ENCODE results near the gene KCNH6. TPM values are rescaled to one million over a fixed set of nuclear protein-coding genes. Genes with fewer than 3 reads are reported as not detected.

The KCNH6 gene
- total RNA-seq, 4 donors from 2014 or later = not detected

DNA sequence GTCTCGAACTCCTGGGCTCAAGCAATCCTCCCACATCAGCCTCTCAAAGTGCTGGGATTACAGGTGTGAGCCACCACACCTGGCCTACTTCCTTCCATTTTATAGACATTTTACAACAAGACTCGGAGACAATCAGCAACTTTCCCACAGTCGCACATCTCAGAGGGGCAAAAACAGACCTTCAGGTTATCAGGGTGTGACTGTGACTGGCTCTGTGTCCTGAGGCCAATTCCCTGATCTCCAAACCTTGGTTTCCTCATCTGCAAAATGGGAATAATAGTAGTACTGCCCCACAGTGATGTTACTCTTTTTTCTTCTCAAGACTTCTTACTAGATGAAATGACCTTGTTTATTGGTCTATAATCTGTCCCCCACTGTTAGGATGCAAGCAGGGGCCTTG is 10.8 kb upstream of the KCNH6 start:
- Histone ChIP-seq H3K4me1 (no peaks in the 10 kb centered on the region), H3K4me3 (no peak overlapping the region), H3K9me3 (no peaks in the 10 kb centered on the region), H3K27me3 (peaks cover 30% of the 10 kb centered on the region), H3K36me3 (no peaks in the 10 kb centered on the region), H3K27ac (no peak overlapping the region)
- WGBS, 2 donors (ENCODE audit: low coverage in 1 of 2) = 89 to 100% methylated on average over 1 to 3 of the region's 3 CpGs
- TF ChIP-seq EP300 (IDR thresholded peaks at IDR 0.05) (no peak), POLR2AphosphoS5 (IDR thresholded peaks at IDR 0.05) (no peak), POLR2A (IDR thresholded peaks at IDR 0.05) (no peak)
- TF ChIP-seq, protein P1, sequence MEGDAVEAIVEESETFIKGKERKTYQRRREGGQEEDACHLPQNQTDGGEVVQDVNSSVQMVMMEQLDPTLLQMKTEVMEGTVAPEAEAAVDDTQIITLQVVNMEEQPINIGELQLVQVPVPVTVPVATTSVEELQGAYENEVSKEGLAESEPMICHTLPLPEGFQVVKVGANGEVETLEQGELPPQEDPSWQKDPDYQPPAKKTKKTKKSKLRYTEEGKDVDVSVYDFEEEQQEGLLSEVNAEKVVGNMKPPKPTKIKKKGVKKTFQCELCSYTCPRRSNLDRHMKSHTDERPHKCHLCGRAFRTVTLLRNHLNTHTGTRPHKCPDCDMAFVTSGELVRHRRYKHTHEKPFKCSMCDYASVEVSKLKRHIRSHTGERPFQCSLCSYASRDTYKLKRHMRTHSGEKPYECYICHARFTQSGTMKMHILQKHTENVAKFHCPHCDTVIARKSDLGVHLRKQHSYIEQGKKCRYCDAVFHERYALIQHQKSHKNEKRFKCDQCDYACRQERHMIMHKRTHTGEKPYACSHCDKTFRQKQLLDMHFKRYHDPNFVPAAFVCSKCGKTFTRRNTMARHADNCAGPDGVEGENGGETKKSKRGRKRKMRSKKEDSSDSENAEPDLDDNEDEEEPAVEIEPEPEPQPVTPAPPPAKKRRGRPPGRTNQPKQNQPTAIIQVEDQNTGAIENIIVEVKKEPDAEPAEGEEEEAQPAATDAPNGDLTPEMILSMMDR (IDR thresholded peaks at IDR 0.05) = no peak
- no peak for ATAC-seq

- WGBS, 2 donors (ENCODE audit: low coverage in 1 of 2) = 83% methylated on average over 1 to 2 of the region's 7 CpGs
- H3K9me3 ChIP-seq = no peaks in the 10 kb centered on the region
- H3K4me3 ChIP-seq = no peak overlapping the region
- no peak for ATAC-seq
- H3K27ac ChIP-seq = no peak overlapping the region
- TF ChIP-seq POLR2AphosphoS5 (IDR thresholded peaks at IDR 0.05) (no peak), POLR2A (IDR thresholded peaks at IDR 0.05) (no peak), EP300 (IDR thresholded peaks at IDR 0.05) (no peak)
- TF ChIP-seq, protein P1 (IDR thresholded peaks at IDR 0.05) = no peak
- no peaks in the 10 kb centered on the region for H3K4me1 ChIP-seq
- peaks cover 25% of the 10 kb centered on the region for H3K27me3 ChIP-seq
- no peaks in the 10 kb centered on the region for H3K36me3 ChIP-seq
Observed at GRCh38 chr17:63512896-63513644, 10.1 kb upstream of the KCNH6 start.

- no peak overlapping the region for H3K4me3 ChIP-seq
- WGBS, 2 donors (ENCODE audit: low coverage in 1 of 2) = 54 to 63% methylated on average over 2 of the region's 3 CpGs
- no peaks in the 10 kb centered on the region for H3K36me3 ChIP-seq
- H3K4me1 ChIP-seq = no peaks in the 10 kb centered on the region
- no peaks in the 10 kb centered on the region for H3K9me3 ChIP-seq
- peaks cover 28% of the 10 kb centered on the region for H3K27me3 ChIP-seq
- ATAC-seq = no peak
- TF ChIP-seq, protein P1 (IDR thresholded peaks at IDR 0.05) = no peak
- TF ChIP-seq POLR2A (IDR thresholded peaks at IDR 0.05) (no peak), POLR2AphosphoS5 (IDR thresholded peaks at IDR 0.05) (no peak), EP300 (IDR thresholded peaks at IDR 0.05) (no peak)
- no peak overlapping the region for H3K27ac ChIP-seq
Observed at GRCh38 chr17:63514477-63514876, 8.7 kb upstream of the KCNH6 start.

GRCh38 chr17:63514974-63515373 is 8.2 kb upstream of the KCNH6 start:
- Histone ChIP-seq H3K9me3 (no peaks in the 10 kb centered on the region), H3K27ac (no peak overlapping the region), H3K36me3 (no peaks in the 10 kb centered on the region), H3K4me3 (no peak overlapping the region), H3K27me3 (peaks cover 29% of the 10 kb centered on the region), H3K4me1 (no peaks in the 10 kb centered on the region)
- ATAC-seq = no peak
- WGBS, 2 donors (ENCODE audit: low coverage in 1 of 2) = 74 to 79% methylated on average over 2 of the region's 2 CpGs
- TF ChIP-seq EP300 (IDR thresholded peaks at IDR 0.05) (no peak), POLR2AphosphoS5 (IDR thresholded peaks at IDR 0.05) (no peak), POLR2A (IDR thresholded peaks at IDR 0.05) (no peak)
- TF ChIP-seq, protein P1 (IDR thresholded peaks at IDR 0.05) = no peak

DNA sequence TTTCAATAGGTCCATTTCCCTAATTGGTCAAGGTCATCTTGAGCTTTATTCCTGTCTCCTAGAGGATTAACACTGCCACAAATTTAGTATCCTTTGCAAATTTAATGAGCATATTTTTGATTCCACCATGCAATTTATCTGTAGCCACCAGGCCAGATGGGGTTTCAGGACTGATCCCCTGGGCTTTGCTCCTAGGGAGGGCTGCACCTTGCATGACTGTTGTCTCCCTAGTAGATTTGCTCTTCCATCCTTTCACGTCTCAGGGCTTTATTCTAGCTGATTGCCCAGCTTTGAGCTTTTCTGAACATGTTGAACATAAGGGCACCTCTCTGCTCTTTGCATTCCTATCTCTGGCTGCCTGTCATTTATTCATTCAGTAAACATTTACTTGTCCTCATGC is 7.7 kb upstream of the KCNH6 start:
- TF ChIP-seq POLR2AphosphoS5 (IDR thresholded peaks at IDR 0.05) (no peak), POLR2A (IDR thresholded peaks at IDR 0.05) (no peak), EP300 (IDR thresholded peaks at IDR 0.05) (no peak)
- TF ChIP-seq, protein P1 (IDR thresholded peaks at IDR 0.05) = no peak
- no peak for ATAC-seq
- no peaks in the 10 kb centered on the region for H3K36me3 ChIP-seq
- peaks cover 29% of the 10 kb centered on the region for H3K27me3 ChIP-seq
- no peaks in the 10 kb centered on the region for H3K4me1 ChIP-seq
- H3K4me3 ChIP-seq = no peak overlapping the region
- WGBS, 2 donors (ENCODE audit: low coverage in 1 of 2) = 25 to 57% methylated on average over 1 of the region's 1 CpG
- H3K27ac ChIP-seq = no peak overlapping the region
- H3K9me3 ChIP-seq = no peaks in the 10 kb centered on the region

All from gastroesophageal sphincter (tissue), 4 donors.